Panc1 (cell line): ENCODE results near the gene SKOR1. TPM values are rescaled to one million over a fixed set of nuclear protein-coding genes. Genes with fewer than 3 reads are reported as not detected.
A peak's percentile ranks its signal among the peaks of the same experiment; 100 is the strongest.

Experiments
- ATAC-seq: fragments of 200-7000 bp; cut with Tn5 transposase; 2 replicates; pipeline ENCODE4 v1.9.1; 2020; ENCODE audit warnings: mild to moderate bottlenecking, moderate library complexity
- BruUV-seq: library from RNA; stranded (reverse); fragments of 400-500 nt; replicated peaks from 2 replicates; lab custom pipeline; 2021; lab: Mats Ljungman, UMichigan
- CTCF ChIA-PET: fragments of 300-600 bp; sonication (Branson Sonifier 250); formaldehyde crosslinking; loops from one replicate; lab custom pipeline; 2022; ENCODE audit warnings: antibody characterized with exemption; lab: Charles Lee
- POLR2A ChIA-PET: fragments of 300-600 bp; sonication (Branson Sonifier 250); formaldehyde crosslinking; loops from one replicate; lab custom pipeline; 2022; ENCODE audit warnings: antibody characterized with exemption; lab: Charles Lee
- DNase-seq: peaks from one replicate; pipeline ENCODE4 v3.0.0-alpha.2; 2010; ENCODE audit warnings: low read depth, low spot score
- H3K27ac ChIP-seq: 2 replicates; pipeline ENCODE4 v1.5.1; 2011; ENCODE audit warnings: mild to moderate bottlenecking, low read length, inconsistent platforms
- H3K27me3 ChIP-seq: fragments of 200-500 bp; sonication (Bioruptor generic); 2 replicates; pipeline ENCODE4 v1.6.0; 2014; ENCODE audit warnings: low read length, inconsistent platforms; ENCODE audit not compliant: control insufficient read depth, insufficient read depth
- H3K36me3 ChIP-seq: fragments of 200-500 bp; sonication (Bioruptor generic); 2 replicates; pipeline ENCODE4 v1.5.1; 2014; ENCODE audit warnings: inconsistent platforms, mild to moderate bottlenecking, low read length, moderate library complexity; ENCODE audit not compliant: control insufficient read depth, insufficient read depth
- H3K4me1 ChIP-seq: 2 replicates; pipeline ENCODE4 v1.5.1; 2011; ENCODE audit warnings: inconsistent platforms, mild to moderate bottlenecking, low read length, moderate library complexity; ENCODE audit not compliant: control insufficient read depth, insufficient read depth
- H3K4me3 ChIP-seq, 2 experiments: 2 replicates each; pipeline ENCODE4 v1.5.1; 2011 to 2012; ENCODE audit warnings: low read depth in 2 of 2, low read length in 2 of 2, mild to moderate bottlenecking in 2 of 2, inconsistent platforms in 1 of 2, moderate library complexity in 1 of 2
- H3K9me3 ChIP-seq: fragments of 200-500 bp; sonication (Bioruptor generic); 2 replicates; pipeline ENCODE4 v1.5.1; 2014; ENCODE audit warnings: low read depth, mild to moderate bottlenecking, inconsistent platforms, low read length, moderate library complexity; ENCODE audit not compliant: control insufficient read depth, insufficient read depth
- POLR2AphosphoS5 ChIP-seq: IDR thresholded peaks from 2 replicates; pipeline ENCODE4 v1.6.1; 2012; ENCODE audit warnings: mild to moderate bottlenecking, low read depth, low read length, moderate library complexity
- SIN3A ChIP-seq: IDR thresholded peaks from 2 replicates; pipeline ENCODE4 v1.6.1; 2012; ENCODE audit warnings: low read depth, mild to moderate bottlenecking, low read length, moderate library complexity, borderline replicate concordance; ENCODE audit not compliant: insufficient read depth
- TCF7L2 ChIP-seq: IDR thresholded peaks from 2 replicates; pipeline ENCODE4 v1.6.1; 2011; ENCODE audit warnings: mild to moderate bottlenecking, low read depth, low read length, inconsistent platforms
- in situ Hi-C: cut with HindIII; loops from 2 replicates; pipeline ENCODE4 v1.10.0; 2016; ENCODE audit warnings: low sequenced_read_pairs, low pct_unique_long_range_greater_than_20kb
- intact Hi-C: fragments of 100-400 bp; cut with micrococcal nuclease; formaldehyde crosslinking; loops from one replicate; pipeline ENCODE4 v1.10.0; 2022; ENCODE audit not compliant: unreplicated experiment
- total RNA-seq: library from RNA; stranded (reverse); gene quantifications from one replicate; pipeline ENCODE4 v1.2.1, GENCODE V29; 2021; ENCODE audit not compliant: unreplicated experiment
- TF ChIP-seq, protein P1 (sequence below): fragments of 450-650 bp; IDR thresholded peaks from 2 replicates; pipeline ENCODE4 v1.5.1; 2017; ENCODE audit warnings: mild to moderate bottlenecking
- TF ChIP-seq, protein P2 (sequence below), 2 experiments: IDR thresholded peaks; 2 replicates each; pipeline ENCODE4 v1.6.1; 2011 to 2012; ENCODE audit warnings: low read depth in 2 of 2, control low read depth in 1 of 2, low read length in 1 of 2, mild to moderate bottlenecking in 1 of 2, moderate library complexity in 1 of 2; ENCODE audit not compliant: insufficient read depth in 1 of 2

SKOR1 gene
- total RNA-seq, 1 experiment from 2014 or later = 0.21 TPM

DNA sequence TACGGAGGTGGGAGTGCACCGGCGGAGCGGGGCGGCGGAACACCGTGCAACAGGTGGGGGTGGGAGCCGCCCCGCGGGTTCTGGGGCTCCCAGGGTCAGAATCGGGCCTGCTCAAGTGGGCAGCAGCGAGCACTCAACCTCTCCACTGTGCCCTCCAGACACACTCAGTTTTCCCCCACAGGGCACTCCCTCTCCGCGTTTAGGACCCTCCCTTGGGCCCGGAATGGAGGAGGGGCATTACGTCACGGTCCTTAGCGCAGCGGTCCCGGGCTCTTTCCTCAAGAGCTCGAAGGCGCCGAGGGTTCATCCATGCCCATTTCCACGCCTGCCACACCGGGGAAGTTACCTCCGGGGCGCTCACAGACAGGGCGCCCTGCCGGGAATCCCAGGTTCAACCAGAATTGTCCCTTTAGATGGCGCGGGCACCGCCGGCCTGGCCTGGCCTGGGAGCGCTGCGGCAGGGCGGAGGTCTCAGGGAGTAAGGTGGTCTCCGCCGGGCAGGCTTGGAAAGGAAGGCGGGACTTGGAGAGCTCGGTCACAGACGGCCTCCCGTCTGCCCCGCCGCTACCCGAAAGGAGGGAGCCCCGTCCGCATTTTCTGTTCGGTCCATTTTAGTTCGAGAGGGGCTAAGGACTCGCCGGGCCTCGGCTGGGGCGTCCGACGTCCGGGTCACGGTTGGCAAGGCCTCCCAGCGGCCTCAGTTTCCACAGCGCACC lies 9.4 kb downstream of the SKOR1 start:
- BruUV-seq = no TSS peak
- POLR2A ChIA-PET = no interaction called here
- no peaks in the 10 kb centered on the region for H3K9me3 ChIP-seq
- TF ChIP-seq SIN3A (no peak), POLR2AphosphoS5 (no peak), TCF7L2 (no peak)
- TF ChIP-seq, protein P1, sequence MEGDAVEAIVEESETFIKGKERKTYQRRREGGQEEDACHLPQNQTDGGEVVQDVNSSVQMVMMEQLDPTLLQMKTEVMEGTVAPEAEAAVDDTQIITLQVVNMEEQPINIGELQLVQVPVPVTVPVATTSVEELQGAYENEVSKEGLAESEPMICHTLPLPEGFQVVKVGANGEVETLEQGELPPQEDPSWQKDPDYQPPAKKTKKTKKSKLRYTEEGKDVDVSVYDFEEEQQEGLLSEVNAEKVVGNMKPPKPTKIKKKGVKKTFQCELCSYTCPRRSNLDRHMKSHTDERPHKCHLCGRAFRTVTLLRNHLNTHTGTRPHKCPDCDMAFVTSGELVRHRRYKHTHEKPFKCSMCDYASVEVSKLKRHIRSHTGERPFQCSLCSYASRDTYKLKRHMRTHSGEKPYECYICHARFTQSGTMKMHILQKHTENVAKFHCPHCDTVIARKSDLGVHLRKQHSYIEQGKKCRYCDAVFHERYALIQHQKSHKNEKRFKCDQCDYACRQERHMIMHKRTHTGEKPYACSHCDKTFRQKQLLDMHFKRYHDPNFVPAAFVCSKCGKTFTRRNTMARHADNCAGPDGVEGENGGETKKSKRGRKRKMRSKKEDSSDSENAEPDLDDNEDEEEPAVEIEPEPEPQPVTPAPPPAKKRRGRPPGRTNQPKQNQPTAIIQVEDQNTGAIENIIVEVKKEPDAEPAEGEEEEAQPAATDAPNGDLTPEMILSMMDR = no peak
- TF ChIP-seq, protein P2, sequence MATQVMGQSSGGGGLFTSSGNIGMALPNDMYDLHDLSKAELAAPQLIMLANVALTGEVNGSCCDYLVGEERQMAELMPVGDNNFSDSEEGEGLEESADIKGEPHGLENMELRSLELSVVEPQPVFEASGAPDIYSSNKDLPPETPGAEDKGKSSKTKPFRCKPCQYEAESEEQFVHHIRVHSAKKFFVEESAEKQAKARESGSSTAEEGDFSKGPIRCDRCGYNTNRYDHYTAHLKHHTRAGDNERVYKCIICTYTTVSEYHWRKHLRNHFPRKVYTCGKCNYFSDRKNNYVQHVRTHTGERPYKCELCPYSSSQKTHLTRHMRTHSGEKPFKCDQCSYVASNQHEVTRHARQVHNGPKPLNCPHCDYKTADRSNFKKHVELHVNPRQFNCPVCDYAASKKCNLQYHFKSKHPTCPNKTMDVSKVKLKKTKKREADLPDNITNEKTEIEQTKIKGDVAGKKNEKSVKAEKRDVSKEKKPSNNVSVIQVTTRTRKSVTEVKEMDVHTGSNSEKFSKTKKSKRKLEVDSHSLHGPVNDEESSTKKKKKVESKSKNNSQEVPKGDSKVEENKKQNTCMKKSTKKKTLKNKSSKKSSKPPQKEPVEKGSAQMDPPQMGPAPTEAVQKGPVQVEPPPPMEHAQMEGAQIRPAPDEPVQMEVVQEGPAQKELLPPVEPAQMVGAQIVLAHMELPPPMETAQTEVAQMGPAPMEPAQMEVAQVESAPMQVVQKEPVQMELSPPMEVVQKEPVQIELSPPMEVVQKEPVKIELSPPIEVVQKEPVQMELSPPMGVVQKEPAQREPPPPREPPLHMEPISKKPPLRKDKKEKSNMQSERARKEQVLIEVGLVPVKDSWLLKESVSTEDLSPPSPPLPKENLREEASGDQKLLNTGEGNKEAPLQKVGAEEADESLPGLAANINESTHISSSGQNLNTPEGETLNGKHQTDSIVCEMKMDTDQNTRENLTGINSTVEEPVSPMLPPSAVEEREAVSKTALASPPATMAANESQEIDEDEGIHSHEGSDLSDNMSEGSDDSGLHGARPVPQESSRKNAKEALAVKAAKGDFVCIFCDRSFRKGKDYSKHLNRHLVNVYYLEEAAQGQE (IDR thresholded peaks at IDR 0.05; ENCODE audit: insufficient read depth in 1 of 2, low read depth in 2 of 2, low read length in 1 of 2) = no peak
- H3K4me3 ChIP-seq = peak overlapping the region; percentile 37 to 53
- in situ Hi-C loops = no loop called here
- DNase-seq (no peak), ATAC-seq (no peak; the same call in 1 of the 2 replicates)
- H3K27me3 ChIP-seq = no peaks in the 10 kb centered on the region
- intact Hi-C loops = loop anchor here (5.0 to 10.0 kb wide), 3 partner anchors 312 to 590 kb away; partner anchors contain the start of gene C15orf61
- H3K27ac ChIP-seq = no peak overlapping the region
- no peaks in the 10 kb centered on the region for H3K36me3 ChIP-seq
- peaks cover 33% of the 10 kb centered on the region for H3K4me1 ChIP-seq
- CTCF ChIA-PET = interaction anchor here (0.5 kb wide), 1 partner anchor 204 kb away, joined by 3 read pairs; no protein-coding TSS in a partner anchor

DNA sequence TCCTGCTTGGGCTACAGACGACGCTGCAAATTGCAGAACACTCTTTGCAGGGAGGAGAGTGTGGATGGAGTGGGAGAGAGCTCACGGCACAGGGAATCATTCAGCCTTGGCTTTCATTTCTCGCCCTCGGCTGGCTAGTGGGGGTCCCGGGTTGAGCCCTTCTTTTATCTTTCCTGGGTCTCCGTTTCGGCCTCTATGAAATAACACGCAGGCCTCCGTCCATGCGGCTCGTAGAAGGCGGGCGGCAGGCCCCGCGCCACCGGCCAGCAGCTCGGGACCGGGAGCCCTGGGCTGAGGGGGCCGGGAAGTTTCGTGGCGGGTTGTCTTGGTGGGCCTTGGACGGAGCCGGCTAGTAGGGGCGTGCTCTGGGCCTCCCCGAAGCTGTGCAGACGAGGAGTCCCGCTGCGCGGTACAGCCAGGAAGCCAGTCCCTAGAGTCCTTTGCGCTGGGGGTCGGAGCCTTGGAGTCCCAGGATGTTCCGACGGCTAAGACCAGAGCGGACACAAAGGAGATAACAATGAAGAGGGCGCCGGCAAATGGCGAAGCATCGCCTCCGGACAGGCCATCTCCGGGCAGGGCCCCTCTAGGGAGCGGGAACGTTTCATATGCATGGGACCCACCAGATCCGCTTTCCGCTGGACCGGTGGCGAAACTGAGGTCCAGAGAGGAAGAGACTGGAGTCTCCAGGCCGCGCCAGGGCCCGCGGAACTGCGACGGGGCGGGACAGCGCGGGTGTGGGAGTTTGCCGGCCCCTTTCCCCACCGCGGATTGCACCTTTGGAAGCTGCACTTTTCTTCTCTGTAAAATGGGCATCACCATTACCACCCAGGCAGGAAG lies 10.2 kb downstream of the SKOR1 start:
- DNase-seq (no peak), ATAC-seq (no peak)
- Histone ChIP-seq H3K4me3 (peak overlapping the region; percentile 37 to 53; a peak in 2 of 4 replicates), H3K27me3 (no peaks in the 10 kb centered on the region), H3K9me3 (no peaks in the 10 kb centered on the region), H3K27ac (no peak overlapping the region), H3K36me3 (no peaks in the 10 kb centered on the region), H3K4me1 (peaks cover 33% of the 10 kb centered on the region)
- no peak for TF ChIP-seq POLR2AphosphoS5
- TF ChIP-seq, protein P1 = no peak
- TF ChIP-seq, protein P2 (IDR thresholded peaks at IDR 0.05; ENCODE audit: insufficient read depth in 1 of 2, low read depth in 2 of 2, low read length in 1 of 2) = no peak
- TF ChIP-seq SIN3A = no peak
- TF ChIP-seq TCF7L2 = no peak
- POLR2A ChIA-PET = no interaction called here
- CTCF ChIA-PET = interaction anchor here (0.5 to 0.6 kb wide), 3 partner anchors 205 to 348 kb away, joined by 3 read pairs; no protein-coding TSS in a partner anchor
- no TSS peak for BruUV-seq
- in situ Hi-C loops (no loop called here), intact Hi-C loops (loop anchor here (2.0 to 10.0 kb wide), 4 partner anchors 313 to 591 kb away; partner anchors contain the start of gene C15orf61)
